Measurements from ENCODE around the gene SPDEF. TPM values are rescaled to one million over a fixed set of nuclear protein-coding genes. Genes with fewer than 3 reads are reported as not detected.

SPDEF gene
- total and polyA plus RNA-seq, 2 donors from 2014 or later: 0.19 TPM; not detected in 1

GRCh38 chr6:34566830-34567546 is 10.9 kb upstream of the SPDEF start:
- FAIRE-seq (no peak), DNase-seq (peak in 1 of 5 donors; percentile 56)
- no peaks in the 10 kb centered on the region for H3K27me3 ChIP-seq (ENCODE audit: control insufficient read depth, insufficient read depth, low read length)
- intact Hi-C loops (cut with DNase I): no loop called here
- no peak for TF ChIP-seq CTCF (IDR thresholded peaks at IDR 0.05; ENCODE audit: borderline replicate concordance, extremely low read depth, insufficient read depth)
- no peak overlapping the region for H3K9ac ChIP-seq (ENCODE audit: low read length in 3 of 3)
- no peak overlapping the region for H3K4me3 ChIP-seq (ENCODE audit: low read length in 3 of 3)
- no peaks in the 10 kb centered on the region for H3K9me3 ChIP-seq (ENCODE audit: control insufficient read depth in 2 of 3, insufficient read depth in 1 of 3, low read length in 3 of 3)
- no peaks in the 10 kb centered on the region for H3K36me3 ChIP-seq (ENCODE audit: control insufficient read depth in 2 of 3, insufficient read depth in 3 of 3, low read length in 3 of 3)
- no peak overlapping the region for H3K27ac ChIP-seq (ENCODE audit: low read depth in 2 of 2, low read length in 2 of 2)
- no peaks in the 10 kb centered on the region for H3K4me1 ChIP-seq (ENCODE audit: control insufficient read depth in 2 of 3, insufficient read depth in 2 of 3, low read depth in 1 of 3, low read length in 3 of 3)

GRCh38 chr6:34565722-34566137 is 9.6 kb upstream of the SPDEF start:
- FAIRE-seq (no peak), DNase-seq (no peak)
- no peaks in the 10 kb centered on the region for H3K9me3 ChIP-seq (ENCODE audit: control insufficient read depth in 2 of 3, insufficient read depth in 1 of 3, low read length in 3 of 3)
- no peak overlapping the region for H3K9ac ChIP-seq (ENCODE audit: low read length in 3 of 3)
- TF ChIP-seq CTCF (IDR thresholded peaks at IDR 0.05; ENCODE audit: borderline replicate concordance, extremely low read depth, insufficient read depth): no peak
- intact Hi-C loops (cut with DNase I): no loop called here
- H3K27ac ChIP-seq (ENCODE audit: low read depth in 2 of 2, low read length in 2 of 2): no peak overlapping the region
- H3K4me1 ChIP-seq (ENCODE audit: control insufficient read depth in 2 of 3, insufficient read depth in 2 of 3, low read depth in 1 of 3, low read length in 3 of 3): no peaks in the 10 kb centered on the region
- no peaks in the 10 kb centered on the region for H3K36me3 ChIP-seq (ENCODE audit: control insufficient read depth in 2 of 3, insufficient read depth in 3 of 3, low read length in 3 of 3)
- no peak overlapping the region for H3K4me3 ChIP-seq (ENCODE audit: low read length in 3 of 3)
- H3K27me3 ChIP-seq (ENCODE audit: control insufficient read depth, insufficient read depth, low read length): no peaks in the 10 kb centered on the region

- H3K9ac ChIP-seq (ENCODE audit: low read length in 3 of 3): no peak overlapping the region
- no peak overlapping the region for H3K4me3 ChIP-seq (ENCODE audit: low read length in 3 of 3)
- no peaks in the 10 kb centered on the region for H3K4me1 ChIP-seq (ENCODE audit: control insufficient read depth in 2 of 3, insufficient read depth in 2 of 3, low read depth in 1 of 3, low read length in 3 of 3)
- no peak for TF ChIP-seq CTCF (IDR thresholded peaks at IDR 0.05; ENCODE audit: borderline replicate concordance, extremely low read depth, insufficient read depth)
- H3K27ac ChIP-seq (ENCODE audit: low read depth in 2 of 2, low read length in 2 of 2): no peak overlapping the region
- H3K9me3 ChIP-seq (ENCODE audit: control insufficient read depth in 2 of 3, insufficient read depth in 1 of 3, low read length in 3 of 3): no peaks in the 10 kb centered on the region
- no peaks in the 10 kb centered on the region for H3K36me3 ChIP-seq (ENCODE audit: control insufficient read depth in 2 of 3, insufficient read depth in 3 of 3, low read length in 3 of 3)
- DNase-seq: no peak
- no peaks in the 10 kb centered on the region for H3K27me3 ChIP-seq (ENCODE audit: control insufficient read depth, insufficient read depth, low read length)
- FAIRE-seq: no peak
- intact Hi-C loops (cut with DNase I): no loop called here
Measured at GRCh38 chr6:34564181-34564580, 8.1 kb upstream of the SPDEF start.

GRCh38 chr6:34563513-34563870 is 7.4 kb upstream of the SPDEF start:
- Histone ChIP-seq H3K27ac (ENCODE audit: low read depth in 2 of 2, low read length in 2 of 2) (no peak overlapping the region), H3K4me1 (ENCODE audit: control insufficient read depth in 2 of 3, insufficient read depth in 2 of 3, low read depth in 1 of 3, low read length in 3 of 3) (no peaks in the 10 kb centered on the region), H3K9ac (ENCODE audit: low read length in 3 of 3) (no peak overlapping the region), H3K36me3 (ENCODE audit: control insufficient read depth in 2 of 3, insufficient read depth in 3 of 3, low read length in 3 of 3) (no peaks in the 10 kb centered on the region), H3K27me3 (ENCODE audit: control insufficient read depth, insufficient read depth, low read length) (no peaks in the 10 kb centered on the region), H3K4me3 (ENCODE audit: low read length in 3 of 3) (no peak overlapping the region), H3K9me3 (ENCODE audit: control insufficient read depth in 2 of 3, insufficient read depth in 1 of 3, low read length in 3 of 3) (peaks cover 0 to under 1% (median 0%) of the 10 kb centered on the region in 3 donors)
- no peak for TF ChIP-seq CTCF (IDR thresholded peaks at IDR 0.05; ENCODE audit: borderline replicate concordance, extremely low read depth, insufficient read depth)
- intact Hi-C loops (cut with DNase I): no loop called here
- FAIRE-seq (no peak), DNase-seq (no peak)

All from kidney (tissue), 14 donors.